Measurements from ENCODE around the gene RARB.

DNA sequence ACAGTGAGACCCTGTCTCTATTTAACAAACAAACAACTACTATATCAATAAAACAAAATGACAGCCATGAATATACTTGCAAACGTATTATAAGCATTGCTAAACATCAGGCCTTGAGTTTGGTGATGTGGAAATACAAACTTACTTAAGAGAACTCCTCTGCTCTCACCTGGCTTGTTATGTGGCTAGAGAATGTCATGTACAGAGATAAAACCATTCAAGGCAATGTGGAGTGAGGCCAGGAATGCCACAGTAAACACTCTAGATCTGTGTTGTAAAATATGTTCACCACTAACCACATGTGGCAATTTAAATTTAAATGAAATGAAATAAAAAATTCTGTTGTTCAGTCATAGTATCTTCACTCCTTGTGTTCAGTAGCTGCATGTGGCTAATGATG, 22.7 kb upstream of the RARB start:
- TF ChIP-seq, protein P1, sequence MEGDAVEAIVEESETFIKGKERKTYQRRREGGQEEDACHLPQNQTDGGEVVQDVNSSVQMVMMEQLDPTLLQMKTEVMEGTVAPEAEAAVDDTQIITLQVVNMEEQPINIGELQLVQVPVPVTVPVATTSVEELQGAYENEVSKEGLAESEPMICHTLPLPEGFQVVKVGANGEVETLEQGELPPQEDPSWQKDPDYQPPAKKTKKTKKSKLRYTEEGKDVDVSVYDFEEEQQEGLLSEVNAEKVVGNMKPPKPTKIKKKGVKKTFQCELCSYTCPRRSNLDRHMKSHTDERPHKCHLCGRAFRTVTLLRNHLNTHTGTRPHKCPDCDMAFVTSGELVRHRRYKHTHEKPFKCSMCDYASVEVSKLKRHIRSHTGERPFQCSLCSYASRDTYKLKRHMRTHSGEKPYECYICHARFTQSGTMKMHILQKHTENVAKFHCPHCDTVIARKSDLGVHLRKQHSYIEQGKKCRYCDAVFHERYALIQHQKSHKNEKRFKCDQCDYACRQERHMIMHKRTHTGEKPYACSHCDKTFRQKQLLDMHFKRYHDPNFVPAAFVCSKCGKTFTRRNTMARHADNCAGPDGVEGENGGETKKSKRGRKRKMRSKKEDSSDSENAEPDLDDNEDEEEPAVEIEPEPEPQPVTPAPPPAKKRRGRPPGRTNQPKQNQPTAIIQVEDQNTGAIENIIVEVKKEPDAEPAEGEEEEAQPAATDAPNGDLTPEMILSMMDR (IDR thresholded peaks at IDR 0.05) = no peak
- TF ChIP-seq POLR2A (IDR thresholded peaks at IDR 0.05) = no peak
